Activated T-cell treated with anti-CD3 and anti-CD28 coated beads for 24 hours (primary cell): ENCODE results near the gene TTLL1.
"Not testable (repeated sequence)": the region's sequence is repeated elsewhere in the genome, so short reads cannot be mapped to it uniquely, and the experiment has no call there.

Experiments
- DNase-seq: peaks from one replicate; pipeline ENCODE4 v3.0.0-alpha.2; 2020; ENCODE audit warnings: low read depth

TTLL1 gene

GRCh38 chr22:43013355-43014315 lies 75.6 kb downstream of the TTLL1 start:
- DNase-seq, result no peak

GRCh38 chr22:43012390-43012789 lies 76.8 kb downstream of the TTLL1 start:
- no peak for DNase-seq

GRCh38 chr22:43011079-43011478 lies 78.1 kb downstream of the TTLL1 start:
- DNase-seq, result no peak

GRCh38 chr22:43009444-43009843 lies 79.7 kb downstream of the TTLL1 start:
- no peak for DNase-seq

- no peak for DNase-seq
Observed at GRCh38 chr22:43008921-43009320, 80.3 kb downstream of the TTLL1 start.

- no peak for DNase-seq
Observed at GRCh38 chr22:43008509-43008908, 80.7 kb downstream of the TTLL1 start.

- DNase-seq, result no peak
Observed at GRCh38 chr22:43007519-43008102, 81.6 kb downstream of the TTLL1 start.

- DNase-seq, result no peak
Observed at GRCh38 chr22:43006753-43007152, 82.4 kb downstream of the TTLL1 start.

- DNase-seq, result no peak
Observed at GRCh38 chr22:43006016-43006505, 83.1 kb downstream of the TTLL1 start.

- no peak for DNase-seq
Observed at GRCh38 chr22:43005106-43005505, 84.1 kb downstream of the TTLL1 start.

- no peak for DNase-seq
Observed at GRCh38 chr22:43004362-43005035, 84.7 kb downstream of the TTLL1 start.

GRCh38 chr22:43002202-43002586 lies 87.0 kb downstream of the TTLL1 start:
- no peak for DNase-seq

GRCh38 chr22:43001271-43002201 lies 87.7 kb downstream of the TTLL1 start:
- DNase-seq, result no peak

GRCh38 chr22:43000441-43001175 lies 88.6 kb downstream of the TTLL1 start:
- peak; percentile 51 for DNase-seq

- no peak for DNase-seq
Observed at GRCh38 chr22:42997582-42998090, 91.6 kb downstream of the TTLL1 start.

GRCh38 chr22:42996646-42997365 lies 92.4 kb downstream of the TTLL1 start:
- no peak for DNase-seq

- not testable (repeated sequence) for DNase-seq
Observed at GRCh38 chr22:42995654-42996053, 93.5 kb downstream of the TTLL1 start.

- no peak for DNase-seq
Observed at GRCh38 chr22:42994917-42995562, 94.2 kb downstream of the TTLL1 start.

GRCh38 chr22:42994276-42994916 lies 94.8 kb downstream of the TTLL1 start:
- no peak for DNase-seq
